Thoracic aorta (tissue), 2 donors: ENCODE results near the gene MOCS1. TPM values are rescaled to one million over a fixed set of nuclear protein-coding genes. Genes with fewer than 3 reads are reported as not detected.

ENCODE experiments used
- ATAC-seq: fragments of 150-250 bp; one replicate; pipeline ENCODE4 v1.8.0; 2017; ENCODE audit warnings: low read depth; ENCODE audit not compliant: insufficient number of reproducible peaks, low FRiP score
- DNase-seq: peaks from one replicate; pipeline ENCODE4 v3.0.0-alpha.2; 2020; ENCODE audit warnings: low spot score
- H3K27ac ChIP-seq, 2 donors: fragments of 200-600 bp; sonication (generic); 1 replicate in 1 of 2; 2 replicates in 1 of 2; pipeline ENCODE4 v1.5.1; 2016; ENCODE audit warnings: mild to moderate bottlenecking in 2 of 2, moderate library complexity in 2 of 2
- H3K27me3 ChIP-seq: fragments of 200-600 bp; sonication (generic); replicated peaks from 2 replicates; pipeline ENCODE4 v1.6.0; 2016; ENCODE audit warnings: mild to moderate bottlenecking; ENCODE audit not compliant: insufficient read depth
- H3K36me3 ChIP-seq: fragments of 200-600 bp; sonication (generic); one replicate; pipeline ENCODE4 v1.5.1; 2016
- H3K4me1 ChIP-seq, 2 donors: fragments of 200-600 bp; sonication (generic); 1 replicate in 1 of 2; 2 replicates in 1 of 2; pipeline versions ENCODE4 v1.5.1 to v1.6.0; 2016; ENCODE audit warnings: low read depth in 2 of 2, mild to moderate bottlenecking in 1 of 2; ENCODE audit not compliant: control insufficient read depth in 1 of 2
- H3K4me3 ChIP-seq: fragments of 200-600 bp; sonication (generic); 2 replicates; pipeline ENCODE4 v1.5.1; 2016; ENCODE audit warnings: mild to moderate bottlenecking
- H3K9me3 ChIP-seq: fragments of 200-600 bp; sonication (generic); 2 replicates; pipeline ENCODE4 v1.5.1; 2016
- CTCF ChIP-seq: fragments of 200-600 bp; sonication (generic); IDR thresholded peaks from one replicate; pipeline ENCODE4 v1.5.1; 2019; ENCODE audit warnings: antibody characterized with exemption
- total RNA-seq, 2 donors: library from RNA; depleted of rRNA; stranded (reverse); fragments of >200 nt; gene quantifications; one replicate each; pipeline versions ENCODE4 v1.1.0 to v1.2.3, GENCODE V29; 2016

Gene MOCS1
- total RNA-seq, 2 donors from 2014 or later = 29.1 to 44.9 TPM

GRCh38 chr6:39920157-39920556, 14.1 kb downstream of the MOCS1 start:
- Histone ChIP-seq H3K36me3 (peaks cover 30% of the 10 kb centered on the region), H3K4me1 (peaks cover 9 to 21% of the 10 kb centered on the region in 2 donors), H3K27ac (no peak overlapping the region), H3K9me3 (no peaks in the 10 kb centered on the region), H3K4me3 (no peak overlapping the region), H3K27me3 (no peaks in the 10 kb centered on the region)
- no peak for ATAC-seq
- no peak for DNase-seq
- TF ChIP-seq CTCF = no peak

- no peak for TF ChIP-seq CTCF
- DNase-seq = no peak
- no peaks in the 10 kb centered on the region for H3K27me3 ChIP-seq
- H3K9me3 ChIP-seq = no peaks in the 10 kb centered on the region
- peaks cover 34% of the 10 kb centered on the region for H3K36me3 ChIP-seq
- no peak overlapping the region for H3K27ac ChIP-seq
- ATAC-seq = no peak
- H3K4me3 ChIP-seq = no peak overlapping the region
- peaks cover 9 to 14% of the 10 kb centered on the region in 2 donors for H3K4me1 ChIP-seq
Measured at GRCh38 chr6:39918831-39919230, 15.4 kb downstream of the MOCS1 start.

GRCh38 chr6:39917981-39918380, 16.3 kb downstream of the MOCS1 start:
- no peak for ATAC-seq
- TF ChIP-seq CTCF = no peak
- DNase-seq = no peak
- no peaks in the 10 kb centered on the region for H3K27me3 ChIP-seq
- no peak overlapping the region for H3K4me3 ChIP-seq
- peaks cover 42% of the 10 kb centered on the region for H3K36me3 ChIP-seq
- H3K4me1 ChIP-seq = peaks cover under 1 to 6% of the 10 kb centered on the region in 2 donors
- no peaks in the 10 kb centered on the region for H3K9me3 ChIP-seq
- no peak overlapping the region for H3K27ac ChIP-seq

GRCh38 chr6:39917329-39917728, 16.9 kb downstream of the MOCS1 start:
- ATAC-seq (no peak), DNase-seq (no peak)
- peaks cover 49% of the 10 kb centered on the region for H3K36me3 ChIP-seq
- H3K4me1 ChIP-seq = no peaks in the 10 kb centered on the region
- no peaks in the 10 kb centered on the region for H3K9me3 ChIP-seq
- TF ChIP-seq CTCF = no peak
- no peaks in the 10 kb centered on the region for H3K27me3 ChIP-seq
- H3K27ac ChIP-seq = no peak overlapping the region
- H3K4me3 ChIP-seq = no peak overlapping the region

GRCh38 chr6:39915866-39916265, 18.4 kb downstream of the MOCS1 start:
- Histone ChIP-seq H3K36me3 (peaks cover 49% of the 10 kb centered on the region), H3K27ac (no peak overlapping the region), H3K9me3 (no peaks in the 10 kb centered on the region), H3K4me3 (no peak overlapping the region), H3K27me3 (no peaks in the 10 kb centered on the region), H3K4me1 (no peaks in the 10 kb centered on the region)
- TF ChIP-seq CTCF = no peak
- DNase-seq (no peak), ATAC-seq (no peak)
